ENCODE results near the gene CLEC4A.
"Not testable (repeated sequence)": the region's sequence is repeated elsewhere in the genome, so short reads cannot be mapped to it uniquely, and the experiment has no call there.

CLEC4A gene

GRCh38 chr12:8133636-8134397 lies 10.4 kb downstream of the CLEC4A start:
- not testable (repeated sequence) for DNase-seq (ENCODE audit: extremely low read depth in 1 of 2, low read depth in 1 of 2)

- DNase-seq (ENCODE audit: extremely low read depth in 1 of 2, low read depth in 1 of 2) = not testable (repeated sequence)
Observed at GRCh38 chr12:8134398-8134930, 11.0 kb downstream of the CLEC4A start.

GRCh38 chr12:8141647-8142046 lies 18.2 kb downstream of the CLEC4A start:
- not testable (repeated sequence) for DNase-seq (ENCODE audit: extremely low read depth in 1 of 2, low read depth in 1 of 2)

- no peak for DNase-seq (ENCODE audit: extremely low read depth in 1 of 2, low read depth in 1 of 2)
Observed at GRCh38 chr12:8143261-8143660, 19.8 kb downstream of the CLEC4A start.

GRCh38 chr12:8145754-8146441 lies 22.5 kb downstream of the CLEC4A start:
- no peak for DNase-seq (ENCODE audit: extremely low read depth in 1 of 2, low read depth in 1 of 2)

GRCh38 chr12:8146442-8146771 lies 23.0 kb downstream of the CLEC4A start:
- no peak for DNase-seq (ENCODE audit: extremely low read depth in 1 of 2, low read depth in 1 of 2)

- no peak for DNase-seq (ENCODE audit: extremely low read depth in 1 of 2, low read depth in 1 of 2)
Observed at GRCh38 chr12:8154526-8154925, 31.1 kb downstream of the CLEC4A start.

GRCh38 chr12:8156416-8156815 lies 33.0 kb downstream of the CLEC4A start:
- no peak for DNase-seq (ENCODE audit: extremely low read depth in 1 of 2, low read depth in 1 of 2)

- no peak for DNase-seq (ENCODE audit: extremely low read depth in 1 of 2, low read depth in 1 of 2)
Observed at GRCh38 chr12:8156845-8157244, 33.4 kb downstream of the CLEC4A start, which contains the start of gene ZNF705A. TSS of gene ZNF705A (plus strand) at chr12:8157015. CDS start at chr12:8172626, 15,611 bp downstream.

GRCh38 chr12:8157484-8158198 lies 34.2 kb downstream of the CLEC4A start:
- DNase-seq (ENCODE audit: extremely low read depth in 1 of 2, low read depth in 1 of 2) = no peak

- DNase-seq (ENCODE audit: extremely low read depth in 1 of 2, low read depth in 1 of 2) = not testable (repeated sequence)
Observed at GRCh38 chr12:8172911-8173310, 49.5 kb downstream of the CLEC4A start.

GRCh38 chr12:8179989-8180585 lies 56.7 kb downstream of the CLEC4A start:
- DNase-seq (ENCODE audit: extremely low read depth in 1 of 2, low read depth in 1 of 2) = peak; percentile 41 to 44

- not testable (repeated sequence) for DNase-seq (ENCODE audit: extremely low read depth in 1 of 2, low read depth in 1 of 2)
Observed at GRCh38 chr12:8181271-8181670, 57.9 kb downstream of the CLEC4A start.

- not testable (repeated sequence) for DNase-seq (ENCODE audit: extremely low read depth in 1 of 2, low read depth in 1 of 2)
Observed at GRCh38 chr12:8182923-8183322, 59.5 kb downstream of the CLEC4A start.

- not testable (repeated sequence) for DNase-seq (ENCODE audit: extremely low read depth in 1 of 2, low read depth in 1 of 2)
Observed at GRCh38 chr12:8183346-8183745, 59.9 kb downstream of the CLEC4A start.

GRCh38 chr12:8184206-8184605 lies 60.8 kb downstream of the CLEC4A start:
- DNase-seq (ENCODE audit: extremely low read depth in 1 of 2, low read depth in 1 of 2) = not testable (repeated sequence)

GRCh38 chr12:8188088-8188487 lies 64.7 kb downstream of the CLEC4A start:
- DNase-seq (ENCODE audit: extremely low read depth in 1 of 2, low read depth in 1 of 2) = not testable (repeated sequence)

Data from activated CD8-positive, alpha-beta memory T cell treated with anti-CD3 and anti-CD28 coated beads for 1 hour (primary cell).